ENCODE data around the gene SPATA1. TPM values are rescaled to one million over a fixed set of nuclear protein-coding genes. Genes with fewer than 3 reads are reported as not detected.

Gene SPATA1
- total and polyA plus RNA-seq, 9 of the 15 experiments (the other 6 are each of a cell fraction or from before 2014, with no cell fraction given): 0.79 to 2.9 (median 1.5) TPM

GRCh38 chr1:84506729-84507453, 705 bp downstream of the SPATA1 start (continued):
- TF ChIP-seq PML (IDR thresholded peaks at IDR 0.05; ENCODE audit: low read length) (0 out of 2 replicates have a peak, but pooled peaks have one; percentile 9), ETS1 (conservative IDR thresholded peaks at IDR 0.05; ENCODE audit: control insufficient read depth, low read depth, low read length) (peak; percentile 97), ZNF253 (CRISPR knock-in tag; conservative IDR thresholded peaks at IDR 0.05) (no peak), STAT5B (CRISPR knock-in tag; IDR thresholded peaks at IDR 0.05) (no peak), SMARCA4 (IDR thresholded peaks at IDR 0.05) (peak; percentile 5; the same call in 1 of the 2 replicates), SIN3A (IDR thresholded peaks at IDR 0.05; ENCODE audit: borderline replicate concordance in 2 of 2, control insufficient read depth in 1 of 2, low read depth in 2 of 2, low read length in 2 of 2) (no peak), NCOA4 (IDR thresholded peaks at IDR 0.05; ENCODE audit: partially characterized antibody) (no peak), TEAD1 (CRISPR knock-in tag; IDR thresholded peaks at IDR 0.05) (peak in 1 of 2 experiments; percentile 84; a peak in 2 of 4 replicates), POLR2H (tag; IDR thresholded peaks at IDR 0.05; ENCODE audit: low read depth) (peak; percentile 83), ZMIZ1 (IDR thresholded peaks at IDR 0.05; ENCODE audit: low read depth in 2 of 2, low read length in 2 of 2) (0 out of 4 replicates have a peak, but pooled peaks have one; percentile 27 to 28), ZNF395 (CRISPR knock-in tag; IDR thresholded peaks at IDR 0.05) (peak; percentile 19; the same call in 1 of the 2 replicates), GATAD2B (IDR thresholded peaks at IDR 0.05; ENCODE audit: borderline replicate concordance) (no peak), POLR2AphosphoS5 (IDR thresholded peaks at IDR 0.05; ENCODE audit: control insufficient read depth, insufficient read depth, low read depth, low read length) (0 out of 2 replicates have a peak, but pooled peaks have one; percentile 10)
- TF ChIP-seq, protein P1, sequence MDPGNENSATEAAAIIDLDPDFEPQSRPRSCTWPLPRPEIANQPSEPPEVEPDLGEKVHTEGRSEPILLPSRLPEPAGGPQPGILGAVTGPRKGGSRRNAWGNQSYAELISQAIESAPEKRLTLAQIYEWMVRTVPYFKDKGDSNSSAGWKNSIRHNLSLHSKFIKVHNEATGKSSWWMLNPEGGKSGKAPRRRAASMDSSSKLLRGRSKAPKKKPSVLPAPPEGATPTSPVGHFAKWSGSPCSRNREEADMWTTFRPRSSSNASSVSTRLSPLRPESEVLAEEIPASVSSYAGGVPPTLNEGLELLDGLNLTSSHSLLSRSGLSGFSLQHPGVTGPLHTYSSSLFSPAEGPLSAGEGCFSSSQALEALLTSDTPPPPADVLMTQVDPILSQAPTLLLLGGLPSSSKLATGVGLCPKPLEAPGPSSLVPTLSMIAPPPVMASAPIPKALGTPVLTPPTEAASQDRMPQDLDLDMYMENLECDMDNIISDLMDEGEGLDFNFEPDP (CRISPR knock-in tag; IDR thresholded peaks at IDR 0.05): no peak
